H1 (cell line): ENCODE data around the gene CHRNA4. TPM values are rescaled to one million over a fixed set of nuclear protein-coding genes. Genes with fewer than 3 reads are reported as not detected.

Source experiments
- CTCF ChIA-PET: fragments of 300-600 bp; sonication (Branson Sonifier 250); formaldehyde crosslinking; loops from one replicate; lab custom pipeline; 2021; ENCODE audit not compliant: partially characterized antibody; lab: Charles Lee
- POLR2A ChIA-PET: fragments of 300-600 bp; sonication (Branson Sonifier 250); formaldehyde crosslinking; loops from one replicate; lab custom pipeline; 2021; ENCODE audit warnings: inconsistent platforms; ENCODE audit not compliant: partially characterized antibody; lab: Charles Lee
- DNase-seq, 2 experiments: peaks; one replicate each; pipeline versions ENCODE4 v3.0.0 to v3.0.0-alpha.2; 2010 to 2022; ENCODE audit warnings: low spot score in 2 of 2, low read depth in 1 of 2, mixed read lengths in 1 of 2
- FAIRE-seq: peaks from 2 replicates; lab custom pipeline; 2011; peaks lifted over from hg19 to GRCh38; lab: Jason Lieb, UNC
- H2AFZ ChIP-seq: 2 replicates; pipeline ENCODE4 v1.8.1; 2012; ENCODE audit warnings: low read length, inconsistent platforms
- H2AK5ac ChIP-seq: 2 replicates; pipeline ENCODE4 v1.6.1; 2013; ENCODE audit warnings: low read depth, low read length
- H2BK120ac ChIP-seq: replicated peaks from 2 replicates; pipeline ENCODE3; 2013; ENCODE audit warnings: low read depth, low read length, inconsistent platforms
- H2BK12ac ChIP-seq: 2 replicates; pipeline ENCODE4 v1.6.1; 2013; ENCODE audit warnings: low read depth, low read length
- H2BK15ac ChIP-seq: 2 replicates; pipeline ENCODE4 v1.6.1; 2013; ENCODE audit warnings: low read length
- H2BK20ac ChIP-seq: 2 replicates; pipeline ENCODE4 v1.6.1; 2013; ENCODE audit warnings: low read length
- H2BK5ac ChIP-seq: 2 replicates; pipeline ENCODE4 v1.6.1; 2013; ENCODE audit warnings: low read depth, low read length
- H3K14ac ChIP-seq: 2 replicates; pipeline ENCODE4 v1.6.1; 2013; ENCODE audit warnings: inconsistent platforms; ENCODE audit not compliant: insufficient read length
- H3K18ac ChIP-seq: 2 replicates; pipeline ENCODE4 v1.6.1; 2013; ENCODE audit warnings: low read length; ENCODE audit errors: extremely low read depth
- H3K23ac ChIP-seq: 2 replicates; pipeline ENCODE4 v1.6.1; 2013; ENCODE audit warnings: inconsistent platforms; ENCODE audit not compliant: insufficient read length
- H3K23me2 ChIP-seq: 2 replicates; pipeline ENCODE4 v1.6.1; 2013; ENCODE audit warnings: low read depth, low read length
- H3K27ac ChIP-seq: 2 replicates; pipeline ENCODE4 v1.6.1; 2011; ENCODE audit warnings: low read depth, low read length, inconsistent platforms
- H3K27me3 ChIP-seq, 4 experiments: replicated peaks in 1 of 4; 1 replicate in 1 of 4; 2 replicates in 3 of 4; pipeline versions ENCODE4 v1.6.1 to v1.8.1; 2011 to 2013; ENCODE audit warnings: low read length in 3 of 4, mild to moderate bottlenecking in 3 of 4, inconsistent platforms in 2 of 4, mixed read lengths in 2 of 4, moderate library complexity in 1 of 4; ENCODE audit not compliant: control insufficient read depth in 3 of 4, insufficient read depth in 3 of 4; ENCODE audit errors: extremely low read depth in 1 of 4
- H3K36me3 ChIP-seq, 4 experiments: 2 replicates each; pipeline versions ENCODE4 v1.6.1 to v1.8.1; 2011 to 2013; ENCODE audit warnings: mild to moderate bottlenecking in 4 of 4, low read length in 3 of 4, moderate library complexity in 2 of 4, control low read depth in 1 of 4, inconsistent platforms in 1 of 4; ENCODE audit not compliant: insufficient read depth in 4 of 4, control insufficient read depth in 2 of 4
- H3K4ac ChIP-seq: replicated peaks from 2 replicates; pipeline ENCODE3; 2013; ENCODE audit warnings: low read length, low read depth, mixed read lengths, inconsistent platforms; ENCODE audit not compliant: insufficient read length
- H3K4me1 ChIP-seq, 4 experiments: replicated peaks in 1 of 4; 1 replicate in 1 of 4; 2 replicates in 3 of 4; pipeline versions ENCODE4 v1.6.1 to v1.8.1; 2011 to 2013; ENCODE audit warnings: low read length in 3 of 4, inconsistent platforms in 2 of 4, mixed read lengths in 1 of 4; ENCODE audit not compliant: insufficient read depth in 4 of 4, control insufficient read depth in 3 of 4
- H3K4me2 ChIP-seq, 2 experiments: 2 replicates each; pipeline versions ENCODE4 v1.6.1 to v1.8.1; 2011 to 2013; ENCODE audit warnings: low read depth in 2 of 2, low read length in 2 of 2, control low read depth in 1 of 2, inconsistent platforms in 1 of 2, mild to moderate bottlenecking in 1 of 2; ENCODE audit not compliant: insufficient read depth in 1 of 2
- H3K4me3 ChIP-seq, 4 experiments: fragments of 200-600, 300-600 bp in 1 of 4; sonication (generic), shearing (Covaris generic), sonication (Bioruptor Twin) in 1 of 4; 2 replicates each; pipeline versions ENCODE4 v1.5.1 to v1.8.1; 2011 to 2016; ENCODE audit warnings: low read length in 4 of 4, low read depth in 3 of 4, control low read depth in 2 of 4, inconsistent platforms in 2 of 4, mild to moderate bottlenecking in 2 of 4, mixed read lengths in 1 of 4, moderate library complexity in 1 of 4; ENCODE audit not compliant: insufficient read depth in 2 of 4; ENCODE audit errors: extremely low read depth in 1 of 4
- H3K56ac ChIP-seq: replicated peaks from 2 replicates; pipeline ENCODE3; 2013; ENCODE audit warnings: low read depth, mild to moderate bottlenecking, mixed read lengths, low read length, inconsistent platforms; ENCODE audit not compliant: insufficient read length
- H3K79me1 ChIP-seq: 2 replicates; pipeline ENCODE4 v1.6.1; 2013; ENCODE audit warnings: low read depth, low read length, control low read depth
- H3K79me2 ChIP-seq, 2 experiments: 2 replicates each; pipeline versions ENCODE4 v1.6.1 to v1.8.1; 2012 to 2013; ENCODE audit warnings: low read length in 2 of 2, mild to moderate bottlenecking in 2 of 2, inconsistent platforms in 1 of 2; ENCODE audit not compliant: insufficient read depth in 2 of 2, control insufficient read depth in 1 of 2
- H3K9ac ChIP-seq, 4 experiments: replicated peaks in 1 of 4; 1 replicate in 1 of 4; 2 replicates in 3 of 4; pipeline versions ENCODE4 v1.6.1 to v1.8.1; 2011 to 2013; ENCODE audit warnings: low read depth in 3 of 4, low read length in 3 of 4, control low read depth in 2 of 4, mild to moderate bottlenecking in 2 of 4, moderate library complexity in 2 of 4, inconsistent platforms in 1 of 4; ENCODE audit errors: extremely low read depth in 1 of 4
- H3K9me3 ChIP-seq, 2 experiments: 2 replicates each; pipeline versions ENCODE4 v1.6.1 to v1.8.1; 2012 to 2013; ENCODE audit warnings: mild to moderate bottlenecking in 2 of 2, moderate library complexity in 2 of 2, control low read depth in 1 of 2, inconsistent platforms in 1 of 2, low read depth in 1 of 2, low read length in 1 of 2, mixed read lengths in 1 of 2; ENCODE audit not compliant: insufficient read depth in 2 of 2
- H4K20me1 ChIP-seq, 2 experiments: replicated peaks in 1 of 2; 2 replicates each; pipeline versions ENCODE3 to v1.8.1; 2011 to 2013; ENCODE audit warnings: inconsistent platforms in 2 of 2, low read length in 2 of 2, mild to moderate bottlenecking in 1 of 2; ENCODE audit not compliant: insufficient read depth in 2 of 2, control insufficient read depth in 1 of 2
- H4K5ac ChIP-seq: 2 replicates; pipeline ENCODE4 v1.6.1; 2013; ENCODE audit warnings: low read length, low read depth, mixed read lengths, inconsistent platforms; ENCODE audit not compliant: insufficient read length
- H4K8ac ChIP-seq: 2 replicates; pipeline ENCODE4 v1.8.0; 2013; ENCODE audit warnings: mild to moderate bottlenecking, moderate library complexity, low read length, inconsistent platforms; ENCODE audit not compliant: insufficient read depth; ENCODE audit errors: extremely low read depth
- H4K91ac ChIP-seq: replicated peaks from 2 replicates; pipeline ENCODE3; 2013; ENCODE audit warnings: low read length, mixed read lengths, inconsistent platforms; ENCODE audit not compliant: insufficient read length
- EGR1 ChIP-seq: IDR thresholded peaks from 2 replicates; pipeline ENCODE4 v1.6.1; 2011; ENCODE audit warnings: low read depth, low read length, borderline replicate concordance
- FOSL1 ChIP-seq: IDR thresholded peaks from 2 replicates; pipeline ENCODE4 v1.6.1; 2011; ENCODE audit warnings: mild to moderate bottlenecking, low read depth, low read length, moderate library complexity; ENCODE audit not compliant: insufficient read depth
- WGBS, 2 experiments: shearing (Covaris generic) in 1 of 2; methylation state at CpG; one replicate each; pipeline versions ENCODE4 v1.1.6 to v1.1.7; 2013 to 2015; ENCODE audit warnings: low lambda C conversion rate in 2 of 2, mixed read lengths in 2 of 2, inconsistent platforms in 1 of 2, low coverage in 1 of 2, missing lambda C conversion rate in 1 of 2; ENCODE audit not compliant: insufficient replicate concordance in 2 of 2, insufficient coverage in 1 of 2, insufficient read length in 1 of 2; ENCODE audit errors: extremely low coverage in 1 of 2, missing lambda C conversion rate in 1 of 2; 5-methylcytosine and 5-hydroxymethylcytosine counted together
- polyA plus RNA-seq, 7 experiments: library from polyadenylated mRNA; depleted of rRNA in 3 of 7; stranded (reverse) in 5 of 7; unstranded in 2 of 7; fragments of >200 nt in 5 of 7; fragments of 200-250 nt in 2 of 7; gene quantifications; 1 replicate in 5 of 7; 2 replicates in 1 of 7; 4 replicates in 1 of 7; pipeline versions ENCODE4 v1.2.1 to v1.2.3, GENCODE V29; 2011 to 2013; ENCODE audit warnings: missing spikeins in 2 of 7, mixed read lengths in 2 of 7
- total RNA-seq: library from RNA; stranded (reverse); fragmentation: NEBNext Ultra II Directional; extraction: Animal tissue kit (Norgen Biotek cat#: 25700); gene quantifications from 2 replicates; pipeline ENCODE4 v1.2.1, GENCODE V29; 2021
- TF ChIP-seq, protein P1 (sequence below), 3 experiments: IDR thresholded peaks; 1 replicate in 2 of 3; 2 replicates in 1 of 3; pipeline versions ENCODE4 v1.5.1 to v1.6.1; 2011; ENCODE audit warnings: low read length in 3 of 3, mild to moderate bottlenecking in 3 of 3, inconsistent platforms in 2 of 3, low read depth in 1 of 3, moderate library complexity in 1 of 3; ENCODE audit not compliant: insufficient read depth in 1 of 3; ENCODE audit errors: control extremely low read depth in 1 of 3

CHRNA4 gene
- total and polyA plus RNA-seq, 2 of the 8 experiments (the other 6 are each of a cell fraction or from before 2014, with no cell fraction given), result 4.3 to 5.7 TPM

GRCh38 chr20:63406617-63407245 lies 45.6 kb upstream of the CHRNA4 start:
- TF ChIP-seq, protein P1, sequence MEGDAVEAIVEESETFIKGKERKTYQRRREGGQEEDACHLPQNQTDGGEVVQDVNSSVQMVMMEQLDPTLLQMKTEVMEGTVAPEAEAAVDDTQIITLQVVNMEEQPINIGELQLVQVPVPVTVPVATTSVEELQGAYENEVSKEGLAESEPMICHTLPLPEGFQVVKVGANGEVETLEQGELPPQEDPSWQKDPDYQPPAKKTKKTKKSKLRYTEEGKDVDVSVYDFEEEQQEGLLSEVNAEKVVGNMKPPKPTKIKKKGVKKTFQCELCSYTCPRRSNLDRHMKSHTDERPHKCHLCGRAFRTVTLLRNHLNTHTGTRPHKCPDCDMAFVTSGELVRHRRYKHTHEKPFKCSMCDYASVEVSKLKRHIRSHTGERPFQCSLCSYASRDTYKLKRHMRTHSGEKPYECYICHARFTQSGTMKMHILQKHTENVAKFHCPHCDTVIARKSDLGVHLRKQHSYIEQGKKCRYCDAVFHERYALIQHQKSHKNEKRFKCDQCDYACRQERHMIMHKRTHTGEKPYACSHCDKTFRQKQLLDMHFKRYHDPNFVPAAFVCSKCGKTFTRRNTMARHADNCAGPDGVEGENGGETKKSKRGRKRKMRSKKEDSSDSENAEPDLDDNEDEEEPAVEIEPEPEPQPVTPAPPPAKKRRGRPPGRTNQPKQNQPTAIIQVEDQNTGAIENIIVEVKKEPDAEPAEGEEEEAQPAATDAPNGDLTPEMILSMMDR (IDR thresholded peaks at IDR 0.05; ENCODE audit: control extremely low read depth in 1 of 3, insufficient read depth in 1 of 3, low read depth in 1 of 3, low read length in 3 of 3), result no peak
- TF ChIP-seq EGR1 (peak; percentile 57; the same call in 1 of the 2 replicates), FOSL1 (0 out of 2 replicates have a peak, but pooled peaks have one; percentile 13)
- no peak overlapping the region for H2AK5ac ChIP-seq
- peaks cover 4% of the 10 kb centered on the region; the same call in 1 of the 2 replicates for H3K23me2 ChIP-seq
- H4K20me1 ChIP-seq, result peaks cover 0 to 4% of the 10 kb centered on the region in 2 experiments
- H4K8ac ChIP-seq, result no peak overlapping the region
- H3K23ac ChIP-seq, result no peak overlapping the region
- H3K9me3 ChIP-seq, result no peaks in the 10 kb centered on the region
- H3K79me1 ChIP-seq, result no peaks in the 10 kb centered on the region
- no peak overlapping the region for H2BK12ac ChIP-seq
- no peak overlapping the region for H4K5ac ChIP-seq
- no peaks in the 10 kb centered on the region for H3K27me3 ChIP-seq
- no peak overlapping the region for H3K9ac ChIP-seq
- H3K36me3 ChIP-seq, result no peaks in the 10 kb centered on the region
- H3K14ac ChIP-seq, result no peak overlapping the region
- no peak overlapping the region for H2BK20ac ChIP-seq
- FAIRE-seq (no peak), DNase-seq (no peak)
- no peak overlapping the region for H3K27ac ChIP-seq
- H3K79me2 ChIP-seq, result no peaks in the 10 kb centered on the region
- CTCF ChIA-PET, result interaction anchor here (1.3 kb wide), 1 partner anchor 22 kb away, joined by 3 read pairs; no protein-coding TSS in a partner anchor
- H3K4me2 ChIP-seq, result no peak overlapping the region
- no peak overlapping the region for H2BK5ac ChIP-seq
- no peak overlapping the region for H4K91ac ChIP-seq
- no peak overlapping the region for H2BK120ac ChIP-seq
- no peak overlapping the region for H3K18ac ChIP-seq
- POLR2A ChIA-PET, result interaction anchor here (1.0 kb wide), 1 partner anchor 11 kb away, joined by 3 read pairs; no protein-coding TSS in a partner anchor
- H3K56ac ChIP-seq, result no peak overlapping the region
- H3K4ac ChIP-seq, result no peak overlapping the region
- 95% methylated on average over 42 of the region's 60 CpGs; no CpG with 5 or more reads in 1 of the 2 experiments for WGBS, 2 experiments
- H3K4me3 ChIP-seq, result no peak overlapping the region
- no peak overlapping the region for H2AFZ ChIP-seq
- H2BK15ac ChIP-seq, result no peak overlapping the region
- peaks cover 4 to 25% (median 14%) of the 10 kb centered on the region in 4 experiments; a peak in 5 of 7 replicates for H3K4me1 ChIP-seq
